ENCODE measurements around the gene FLNB.

FLNB gene

GRCh38 chr3:58003093-58003492, 5.1 kb upstream of the FLNB start:
- no peak overlapping the region for H3K27ac ChIP-seq
- TF ChIP-seq CTCF (conservative IDR thresholded peaks at IDR 0.05) (no peak), ZFX (IDR thresholded peaks at IDR 0.05) (no peak)

- no peak for TF ChIP-seq ZFX (IDR thresholded peaks at IDR 0.05)
- TF ChIP-seq CTCF (conservative IDR thresholded peaks at IDR 0.05): no peak
- H3K27ac ChIP-seq: no peak overlapping the region
These were observed 3.2 kb upstream of the FLNB start for GRCh38 chr3:58004973-58005372.

GRCh38 chr3:58005669-58006068, 2.6 kb upstream of the FLNB start:
- H3K27ac ChIP-seq: peak overlapping the region; percentile 50
- TF ChIP-seq ZFX (IDR thresholded peaks at IDR 0.05) (no peak), CTCF (conservative IDR thresholded peaks at IDR 0.05) (no peak)

- H3K27ac ChIP-seq: peak overlapping the region; percentile 50
- TF ChIP-seq ZFX (IDR thresholded peaks at IDR 0.05): no peak
- TF ChIP-seq CTCF (conservative IDR thresholded peaks at IDR 0.05): no peak
These were observed 1.6 kb upstream of the FLNB start for GRCh38 chr3:58006661-58007060.

- H3K27ac ChIP-seq: peak overlapping the region; percentile 96
These were observed 965 bp downstream of the FLNB start for GRCh38 chr3:58009026-58009748.

GRCh38 chr3:58009749-58010535, 1.7 kb downstream of the FLNB start:
- peak overlapping the region; percentile 96 for H3K27ac ChIP-seq
- TF ChIP-seq CTCF (conservative IDR thresholded peaks at IDR 0.05): no peak
- TF ChIP-seq ZFX (IDR thresholded peaks at IDR 0.05): no peak

More at GRCh38 chr3:58009026-58009748, 965 bp downstream of the FLNB start:
- no peak for TF ChIP-seq ZFX (IDR thresholded peaks at IDR 0.05)

GRCh38 chr3:58010562-58010961, 2.3 kb downstream of the FLNB start:
- TF ChIP-seq ZFX (IDR thresholded peaks at IDR 0.05): no peak
- H3K27ac ChIP-seq: peak overlapping the region; percentile 96

GRCh38 chr3:58011580-58011979, 3.4 kb downstream of the FLNB start:
- TF ChIP-seq ZFX (IDR thresholded peaks at IDR 0.05): no peak
- TF ChIP-seq CTCF (conservative IDR thresholded peaks at IDR 0.05): no peak
- H3K27ac ChIP-seq: peak overlapping the region; percentile 96
